Stimulated activated CD4-positive, alpha-beta T cell treated with anti-CD3 and anti-CD28 coated beads, Interleukin-2, amount 100 ng/mL, for 48 hours (primary cell): Measurements from ENCODE around the gene CHMP4A.

Source experiments
- DNase-seq, 2 donors: peaks; one replicate each; pipeline ENCODE4 v3.0.0-alpha.2; 2020

CHMP4A gene

DNA sequence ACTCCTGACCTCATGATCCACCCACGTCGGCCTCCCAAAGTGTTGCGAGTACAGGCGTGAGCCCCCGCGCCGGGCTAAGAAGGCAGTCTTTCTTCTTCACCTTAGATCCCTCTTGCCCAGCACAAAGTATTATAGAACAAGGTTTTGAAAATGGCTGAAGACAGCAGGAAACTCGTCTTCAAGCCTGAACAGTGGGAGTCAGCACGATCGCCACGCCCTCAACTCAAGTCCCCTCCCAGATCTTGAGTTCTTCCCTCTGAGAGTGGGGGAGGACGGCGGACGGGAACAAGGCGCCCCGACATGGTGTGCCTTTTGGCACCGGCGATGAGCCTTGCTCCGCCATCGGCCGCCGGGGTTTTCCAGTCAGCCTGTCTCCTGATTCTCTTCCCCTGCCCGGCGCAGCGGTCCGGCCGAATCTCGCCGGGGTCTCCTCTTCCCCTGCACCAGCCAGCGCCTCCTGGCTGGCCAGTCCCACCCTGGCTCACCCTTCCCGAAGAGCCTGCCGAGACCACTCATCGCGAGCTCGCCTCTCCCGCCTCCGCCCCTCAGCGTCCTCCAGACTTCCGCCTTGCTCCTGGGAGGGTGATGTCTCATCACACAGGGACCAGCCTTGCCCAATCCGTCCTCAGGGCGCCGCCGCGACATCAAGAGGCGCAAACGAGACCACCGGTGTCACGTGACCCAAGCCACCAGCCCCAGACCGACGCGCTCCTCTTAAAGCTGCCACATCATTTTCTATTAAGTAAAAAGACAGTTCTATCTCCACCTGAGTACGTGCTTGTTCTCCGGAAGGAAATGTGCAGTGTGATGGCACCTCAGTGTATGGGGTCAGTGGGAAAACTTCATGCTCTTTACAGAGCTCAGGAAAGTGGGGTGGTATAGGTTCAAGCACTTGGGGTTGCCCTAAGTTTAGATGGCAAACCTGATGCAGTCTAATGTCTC is at the start of gene CHMP4A:
Gene CHMP4A (minus strand): TSS at position 565 of the 942 bp plus-strand sequence. CDS start 49 bp downstream, at position 516.
- peak; percentile 91 to 93 for DNase-seq

DNA sequence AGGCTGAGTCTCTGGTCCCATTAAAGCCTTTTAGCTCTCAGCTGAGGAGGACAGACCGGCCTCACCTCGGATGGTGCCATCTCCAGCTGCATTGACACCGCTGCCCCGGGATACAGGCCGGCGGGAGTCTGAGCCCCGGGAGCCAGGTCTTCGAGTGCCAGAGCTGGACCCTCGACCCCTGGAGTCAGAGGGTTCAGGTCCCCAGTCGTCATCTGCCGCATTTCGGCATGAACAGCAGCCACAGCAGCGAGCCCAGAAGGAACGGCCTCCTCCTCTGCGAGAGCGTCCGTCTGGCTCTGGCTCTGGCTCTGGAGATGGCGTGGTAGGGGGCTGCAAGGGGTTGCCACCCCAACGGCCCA is 48.7 kb upstream of the CHMP4A start:
- DNase-seq: no peak

- DNase-seq: no peak
Observed at GRCh38 chr14:24261256-24261968, 48.1 kb upstream of the CHMP4A start.

DNA sequence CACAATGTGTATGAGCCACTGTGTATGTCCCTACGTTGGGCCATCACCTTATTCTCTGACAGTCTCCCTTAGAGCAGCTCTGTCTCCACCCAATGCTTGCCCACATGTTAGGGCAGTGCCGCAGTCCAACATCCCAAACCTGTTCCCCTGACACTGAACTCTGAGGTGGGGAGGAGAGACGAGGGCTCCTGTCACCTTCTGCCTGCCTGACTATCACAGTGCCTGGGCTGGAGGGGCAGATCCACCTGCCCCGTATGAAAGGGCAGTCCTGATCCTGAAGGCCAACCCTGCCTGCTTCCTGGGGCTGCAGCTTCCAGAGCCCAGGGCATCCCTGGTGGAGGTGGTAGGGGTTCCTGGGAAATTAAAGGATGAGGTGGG is 47.5 kb upstream of the CHMP4A start:
- DNase-seq: no peak

GRCh38 chr14:24260026-24260779 is 46.9 kb upstream of the CHMP4A start:
- no peak for DNase-seq

GRCh38 chr14:24259282-24260025 is 46.2 kb upstream of the CHMP4A start:
- DNase-seq: no peak

DNA sequence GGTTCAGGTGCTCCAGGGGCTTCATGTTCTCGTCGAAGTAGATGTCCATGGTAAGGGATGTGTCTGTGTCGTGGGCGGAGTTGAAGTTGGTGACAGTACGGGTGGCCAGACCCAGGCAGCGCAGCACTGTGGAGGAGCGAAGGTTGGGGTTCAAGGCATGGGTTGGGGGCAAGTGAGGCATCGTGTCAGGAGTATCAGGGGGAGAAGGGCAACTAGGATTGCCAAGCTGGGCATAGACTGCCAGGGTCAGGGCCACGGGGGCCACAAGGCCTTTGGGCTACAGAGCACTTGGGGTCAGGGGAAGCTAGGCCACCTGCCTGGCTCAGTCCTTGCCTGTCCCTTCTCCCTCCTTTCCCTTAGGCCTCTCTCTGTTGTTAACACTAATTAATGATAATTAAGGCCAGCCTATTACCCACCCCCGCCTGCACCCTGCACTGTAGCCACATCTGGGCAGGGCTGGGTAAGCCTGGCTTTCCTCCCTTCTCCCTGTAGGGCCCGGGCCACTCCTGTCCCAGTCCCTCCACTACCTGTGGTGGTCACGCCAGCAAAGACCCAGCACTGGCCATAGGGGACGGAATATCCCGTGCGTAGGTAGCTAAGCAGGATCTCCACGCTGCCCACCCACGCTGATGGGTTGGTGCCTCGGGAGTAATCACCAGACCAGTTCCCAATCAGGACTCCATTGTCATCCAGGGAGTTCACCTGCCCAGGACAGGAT is 45.4 kb upstream of the CHMP4A start:
- no peak for DNase-seq

GRCh38 chr14:24258119-24258518 is 44.8 kb upstream of the CHMP4A start:
- DNase-seq: no peak

DNA sequence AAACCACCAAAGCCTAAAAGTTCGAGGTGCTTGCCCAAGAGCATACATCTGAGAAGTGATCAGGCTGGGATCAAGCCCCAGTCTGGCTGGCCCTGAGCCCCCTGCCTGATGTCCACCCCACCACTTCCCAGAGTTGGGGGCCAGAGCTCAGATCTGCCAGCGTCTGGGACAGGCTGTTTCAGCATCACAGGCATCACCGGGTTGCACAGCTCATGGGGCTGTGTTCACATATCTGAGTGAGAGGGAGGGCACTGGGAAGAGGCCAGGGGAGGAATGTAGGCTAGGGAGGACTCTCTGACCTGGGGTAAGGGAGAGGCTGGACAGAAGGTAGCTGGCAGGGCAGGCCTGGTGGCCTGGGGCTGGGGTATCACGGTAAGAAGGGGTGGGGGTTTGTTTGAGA is 43.7 kb upstream of the CHMP4A start:
- no peak for DNase-seq

- DNase-seq: no peak
Observed at GRCh38 chr14:24255931-24256711, 42.8 kb upstream of the CHMP4A start.

DNA sequence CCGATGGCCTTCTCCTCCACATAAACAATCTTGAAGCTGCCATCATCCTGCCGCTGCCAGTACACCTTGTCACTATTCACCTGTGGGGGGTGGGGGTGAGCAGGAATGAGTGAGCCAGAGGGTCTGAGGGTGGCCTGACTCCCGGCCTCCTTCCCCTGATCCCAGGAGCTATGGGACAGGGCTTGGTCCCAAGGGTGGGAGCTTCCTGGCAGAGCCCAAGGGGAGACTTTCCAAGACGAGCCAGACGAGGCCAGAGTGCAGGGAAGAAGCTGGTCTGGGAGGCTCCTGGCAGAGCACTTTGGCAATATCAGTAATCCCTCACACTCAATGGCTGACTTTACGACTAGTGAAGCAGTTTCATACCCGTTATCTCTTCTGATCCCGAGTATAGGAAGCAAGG is 42.1 kb upstream of the CHMP4A start:
- no peak for DNase-seq

- no peak for DNase-seq
Observed at GRCh38 chr14:24254630-24255392, 41.5 kb upstream of the CHMP4A start.

DNA sequence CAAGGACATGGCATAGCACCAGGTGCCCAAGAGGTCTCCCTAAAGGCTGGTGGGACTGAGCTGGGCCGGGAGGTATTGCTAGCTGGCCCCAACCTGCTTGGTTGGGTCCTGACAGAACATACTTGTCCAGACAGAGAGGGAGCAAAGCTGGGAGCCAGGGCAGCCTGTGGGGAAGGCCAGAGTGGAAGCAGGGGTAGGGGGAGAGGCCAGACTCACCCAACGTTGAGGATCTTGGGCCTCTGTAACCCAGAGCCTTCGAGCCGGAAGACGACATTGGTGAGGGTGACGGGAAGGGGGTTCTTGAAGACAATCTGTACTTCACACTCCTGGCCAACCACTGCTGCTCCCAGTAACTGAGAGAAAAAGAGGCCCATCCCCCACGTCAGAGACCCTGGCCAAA is 40.6 kb upstream of the CHMP4A start:
- no peak for DNase-seq

DNA sequence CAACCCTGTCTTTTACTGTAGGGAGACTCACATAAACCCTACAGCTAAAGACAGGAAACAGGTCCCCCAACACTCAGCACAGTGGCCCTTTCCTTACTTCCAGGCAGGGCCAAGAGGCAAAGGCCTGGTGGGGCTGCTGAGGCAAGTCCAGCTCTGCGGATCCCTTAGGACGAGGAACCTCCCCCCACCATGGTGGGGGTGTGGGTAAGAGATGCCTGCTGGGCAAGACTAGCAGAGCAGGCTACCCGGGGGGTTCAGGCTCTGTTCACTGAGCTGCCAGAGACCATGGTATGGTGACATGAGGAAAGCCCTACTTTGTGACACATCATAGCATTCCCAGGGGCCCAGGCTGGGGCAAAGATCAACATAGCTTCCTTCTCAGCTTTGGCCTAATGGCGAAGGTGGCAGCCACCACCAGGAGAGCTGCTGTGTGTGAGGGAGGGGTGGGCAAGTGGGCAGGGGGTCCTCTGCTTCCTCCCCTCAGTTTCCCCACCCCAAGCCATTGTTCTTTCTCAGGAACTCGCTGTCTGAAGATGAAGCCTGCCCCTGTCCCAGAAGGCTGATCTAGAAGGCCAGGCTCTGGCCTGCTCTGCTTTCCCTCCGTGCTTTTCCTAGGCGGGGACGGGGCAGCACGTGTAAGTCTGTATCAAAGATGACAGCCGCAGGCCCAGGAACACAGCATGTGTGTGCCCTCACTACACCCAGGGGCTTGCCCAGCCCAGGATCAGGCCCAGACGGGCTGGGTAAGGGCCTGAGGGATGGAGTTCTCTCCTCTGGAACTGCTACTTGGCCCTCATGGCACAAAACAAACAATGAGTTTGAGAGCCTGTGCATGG is 39.2 kb upstream of the CHMP4A start:
- no peak for DNase-seq

DNA sequence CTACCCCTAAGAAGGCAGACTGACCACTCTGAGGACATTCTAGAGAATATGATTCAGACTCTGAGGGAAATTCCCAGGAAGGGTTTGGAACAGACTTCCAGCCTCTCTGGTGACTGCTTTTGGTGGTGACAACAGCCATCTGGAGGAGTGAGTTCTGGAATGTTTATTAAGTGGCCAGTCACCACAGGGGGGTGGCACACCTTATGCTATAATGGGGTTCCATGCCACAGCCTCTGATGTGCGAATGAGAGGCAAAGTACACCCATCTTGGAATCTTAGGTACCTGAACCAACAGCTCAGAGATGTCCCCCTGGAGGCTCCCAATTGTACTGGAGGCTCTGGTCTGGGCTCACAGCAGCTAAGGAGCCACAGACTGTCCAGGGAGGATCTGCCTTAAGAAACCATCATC is 38.6 kb upstream of the CHMP4A start:
- no peak for DNase-seq

DNA sequence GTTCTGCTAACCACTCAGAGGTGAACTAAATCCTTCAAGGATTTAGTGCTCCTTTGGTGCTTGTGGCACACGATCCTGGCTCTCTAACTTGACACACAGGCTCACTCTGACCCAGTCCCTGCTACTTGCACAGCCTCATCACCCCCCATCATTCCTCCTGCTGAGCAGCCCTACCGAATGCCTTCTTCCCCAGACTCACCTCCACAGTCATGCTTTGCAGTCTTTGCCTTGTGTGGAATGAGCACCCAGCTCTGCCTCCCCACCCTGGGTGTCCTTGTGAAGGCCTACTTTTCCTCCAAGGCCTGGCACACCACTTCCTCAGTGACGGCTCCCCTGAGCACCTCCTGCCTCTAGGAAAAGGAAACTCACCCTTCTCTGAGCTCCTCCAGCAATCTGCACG is 37.1 kb upstream of the CHMP4A start:
- DNase-seq: no peak

DNA sequence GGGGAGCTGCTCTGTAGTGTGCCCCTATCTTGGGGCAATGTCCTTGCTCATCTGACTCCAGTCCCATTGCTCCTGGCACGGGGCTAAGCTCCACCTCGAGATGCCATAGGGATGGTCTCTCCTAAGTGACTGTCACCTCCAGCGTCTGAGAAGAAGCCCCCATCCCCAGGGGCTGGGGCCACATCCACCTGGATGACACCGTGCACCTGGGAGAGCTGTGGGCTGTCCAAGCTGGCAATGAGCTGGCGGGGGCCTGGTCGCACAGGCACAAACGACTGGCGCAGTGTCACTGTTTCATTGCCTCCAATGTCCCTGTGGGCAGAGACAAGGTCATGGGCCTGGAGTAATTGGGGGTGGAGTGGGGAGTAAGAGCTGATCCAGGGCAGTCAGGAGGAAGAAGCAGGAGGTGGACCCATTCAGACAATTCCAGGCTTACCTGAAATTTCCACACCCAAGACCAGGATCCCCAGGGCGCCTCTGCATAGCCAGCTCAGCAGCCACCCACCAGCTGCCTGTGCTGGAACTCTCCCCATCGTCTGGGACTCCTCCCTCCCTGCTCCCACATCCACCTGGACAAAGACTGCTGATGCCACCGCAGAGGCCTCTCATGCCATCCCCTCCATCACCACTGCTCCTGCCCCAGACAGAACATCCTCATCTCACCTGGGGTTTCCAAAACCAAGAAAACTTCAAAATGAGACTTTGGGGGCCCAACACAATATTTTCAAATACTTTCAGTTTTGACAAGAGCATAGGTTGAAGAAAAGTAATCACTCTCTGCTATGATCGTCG is 36.1 kb upstream of the CHMP4A start:
- no peak for DNase-seq

- DNase-seq: no peak
Observed at GRCh38 chr14:24247422-24247821, 34.1 kb upstream of the CHMP4A start.

DNA sequence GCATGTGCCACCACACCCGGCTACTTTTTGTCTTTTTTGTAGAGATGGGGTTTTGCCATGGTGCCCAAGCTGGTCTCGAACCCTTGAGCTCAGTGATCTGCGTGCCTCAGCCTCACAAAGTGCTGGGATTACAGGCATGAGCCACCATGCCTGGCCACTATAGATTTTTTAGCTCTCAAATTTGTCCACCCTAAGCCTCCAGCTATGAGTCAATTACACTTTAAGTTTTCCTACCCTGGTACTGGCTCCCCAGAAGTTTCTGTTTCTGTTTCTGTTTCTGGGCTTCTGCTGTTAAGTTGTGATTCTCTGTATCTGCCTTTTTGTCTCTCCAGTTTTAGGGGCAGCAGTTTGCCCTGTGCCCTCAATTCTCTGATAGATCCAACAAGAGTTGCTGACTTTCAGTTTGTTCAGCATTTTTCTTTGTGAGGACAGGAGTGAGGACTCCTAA is 33.5 kb upstream of the CHMP4A start:
- DNase-seq: no peak
